ENCODE measurements around the gene FAF2.

The FAF2 gene

GRCh38 chr5:176507911-176508310 is 59.7 kb downstream of the FAF2 start:
- no peak for DNase-seq (ENCODE audit: low spot score)

GRCh38 chr5:176508603-176509002 is 60.4 kb downstream of the FAF2 start:
- DNase-seq (ENCODE audit: low spot score), result no peak

GRCh38 chr5:176513788-176514187 is 65.6 kb downstream of the FAF2 start:
- DNase-seq (ENCODE audit: low spot score), result no peak

GRCh38 chr5:176514244-176514950 is 66.2 kb downstream of the FAF2 start:
- no peak for DNase-seq (ENCODE audit: low spot score)

- DNase-seq (ENCODE audit: low spot score), result no peak
Observed at GRCh38 chr5:176515396-176515795, 67.2 kb downstream of the FAF2 start.

- no peak for DNase-seq (ENCODE audit: low spot score)
Observed at GRCh38 chr5:176517053-176517661, 69.0 kb downstream of the FAF2 start.

- no peak for DNase-seq (ENCODE audit: low spot score)
Observed at GRCh38 chr5:176519810-176520720, 71.9 kb downstream of the FAF2 start.

GRCh38 chr5:176521286-176521685 is 73.1 kb downstream of the FAF2 start:
- no peak for DNase-seq (ENCODE audit: low spot score)

- no peak for DNase-seq (ENCODE audit: low spot score)
Observed at GRCh38 chr5:176521699-176522263, 73.6 kb downstream of the FAF2 start.

- DNase-seq (ENCODE audit: low spot score), result no peak
Observed at GRCh38 chr5:176524138-176524537, 76.0 kb downstream of the FAF2 start.

- DNase-seq (ENCODE audit: low spot score), result no peak
Observed at GRCh38 chr5:176524987-176525386, 76.8 kb downstream of the FAF2 start.

- DNase-seq (ENCODE audit: low spot score), result no peak
Observed at GRCh38 chr5:176525677-176526076, 77.5 kb downstream of the FAF2 start.

GRCh38 chr5:176526462-176526861 is 78.3 kb downstream of the FAF2 start:
- no peak for DNase-seq (ENCODE audit: low spot score)

GRCh38 chr5:176527246-176528222 is 79.3 kb downstream of the FAF2 start:
- DNase-seq (ENCODE audit: low spot score), result no peak

- no peak for DNase-seq (ENCODE audit: low spot score)
Observed at GRCh38 chr5:176528301-176528700, 80.1 kb downstream of the FAF2 start.

- DNase-seq (ENCODE audit: low spot score), result no peak
Observed at GRCh38 chr5:176528761-176529115, 80.6 kb downstream of the FAF2 start.

- no peak for DNase-seq (ENCODE audit: low spot score)
Observed at GRCh38 chr5:176529116-176529740, 81.0 kb downstream of the FAF2 start.

- peak; percentile 83 for DNase-seq (ENCODE audit: low spot score)
Observed at GRCh38 chr5:176529741-176530141, 81.6 kb downstream of the FAF2 start.

- no peak for DNase-seq (ENCODE audit: low spot score)
Observed at GRCh38 chr5:176530393-176530982, 82.3 kb downstream of the FAF2 start.
